HFFc6 (cell line): ENCODE measurements around the gene HTR1E. TPM values are rescaled to one million over a fixed set of nuclear protein-coding genes. Genes with fewer than 3 reads are reported as not detected.

ENCODE experiments used
- DNase-seq: peaks from one replicate; pipeline ENCODE4 v3.0.0-alpha.2; 2018
- H3K27ac Mint-ChIP-seq: 2 replicates; pipeline ENCODE4 v1.8.0; 2020; ENCODE audit warnings: mild to moderate bottlenecking, mixed read lengths
- H3K27me3 Mint-ChIP-seq: 2 replicates; pipeline ENCODE4 v1.8.0; 2021; ENCODE audit warnings: mild to moderate bottlenecking, moderate library complexity, mixed read lengths; ENCODE audit not compliant: insufficient read depth
- H3K36me3 Mint-ChIP-seq: 2 replicates; pipeline ENCODE4 v1.8.0; 2021; ENCODE audit warnings: low read depth, mixed read lengths
- H3K4me1 Mint-ChIP-seq: 2 replicates; pipeline ENCODE4 v1.8.0; 2020; ENCODE audit warnings: low read depth, mixed read lengths
- H3K4me3 Mint-ChIP-seq: 2 replicates; pipeline ENCODE4 v1.8.0; 2020; ENCODE audit warnings: mild to moderate bottlenecking, moderate library complexity, mixed read lengths
- H3K9me3 Mint-ChIP-seq: 2 replicates; pipeline ENCODE4 v1.8.0; 2020; ENCODE audit warnings: mild to moderate bottlenecking, mixed read lengths
- total RNA-seq, 6 experiments: library from RNA; stranded (reverse); fragmentation: NEBNext Ultra II Directional; extraction: Animal tissue kit (Norgen Biotek cat#: 25700); gene quantifications; 2 replicates in 1 of 6; 3 replicates in 5 of 6; pipeline ENCODE4 v1.2.3, GENCODE V29; 2021
- TF ChIP-seq, protein P1 (sequence below): fragments of 200-600 bp; sonication (generic); IDR thresholded peaks from 2 replicates; pipeline ENCODE4 v1.5.0; 2021; ENCODE audit warnings: antibody characterized with exemption, mild to moderate bottlenecking

HTR1E gene
- total RNA-seq, 6 experiments from 2014 or later: not detected

- Mint-ChIP-seq H3K4me1 (no peaks in the 10 kb centered on the region), H3K27me3 (peaks cover 5% of the 10 kb centered on the region; the same call in 1 of the 2 replicates), H3K9me3 (no peaks in the 10 kb centered on the region), H3K27ac (no peak overlapping the region), H3K4me3 (no peak overlapping the region), H3K36me3 (no peaks in the 10 kb centered on the region)
- TF ChIP-seq, protein P1, sequence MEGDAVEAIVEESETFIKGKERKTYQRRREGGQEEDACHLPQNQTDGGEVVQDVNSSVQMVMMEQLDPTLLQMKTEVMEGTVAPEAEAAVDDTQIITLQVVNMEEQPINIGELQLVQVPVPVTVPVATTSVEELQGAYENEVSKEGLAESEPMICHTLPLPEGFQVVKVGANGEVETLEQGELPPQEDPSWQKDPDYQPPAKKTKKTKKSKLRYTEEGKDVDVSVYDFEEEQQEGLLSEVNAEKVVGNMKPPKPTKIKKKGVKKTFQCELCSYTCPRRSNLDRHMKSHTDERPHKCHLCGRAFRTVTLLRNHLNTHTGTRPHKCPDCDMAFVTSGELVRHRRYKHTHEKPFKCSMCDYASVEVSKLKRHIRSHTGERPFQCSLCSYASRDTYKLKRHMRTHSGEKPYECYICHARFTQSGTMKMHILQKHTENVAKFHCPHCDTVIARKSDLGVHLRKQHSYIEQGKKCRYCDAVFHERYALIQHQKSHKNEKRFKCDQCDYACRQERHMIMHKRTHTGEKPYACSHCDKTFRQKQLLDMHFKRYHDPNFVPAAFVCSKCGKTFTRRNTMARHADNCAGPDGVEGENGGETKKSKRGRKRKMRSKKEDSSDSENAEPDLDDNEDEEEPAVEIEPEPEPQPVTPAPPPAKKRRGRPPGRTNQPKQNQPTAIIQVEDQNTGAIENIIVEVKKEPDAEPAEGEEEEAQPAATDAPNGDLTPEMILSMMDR: no peak
- DNase-seq: no peak
These were observed 3.0 kb upstream of the HTR1E start for GRCh38 chr6:86934365-86934764.

DNA sequence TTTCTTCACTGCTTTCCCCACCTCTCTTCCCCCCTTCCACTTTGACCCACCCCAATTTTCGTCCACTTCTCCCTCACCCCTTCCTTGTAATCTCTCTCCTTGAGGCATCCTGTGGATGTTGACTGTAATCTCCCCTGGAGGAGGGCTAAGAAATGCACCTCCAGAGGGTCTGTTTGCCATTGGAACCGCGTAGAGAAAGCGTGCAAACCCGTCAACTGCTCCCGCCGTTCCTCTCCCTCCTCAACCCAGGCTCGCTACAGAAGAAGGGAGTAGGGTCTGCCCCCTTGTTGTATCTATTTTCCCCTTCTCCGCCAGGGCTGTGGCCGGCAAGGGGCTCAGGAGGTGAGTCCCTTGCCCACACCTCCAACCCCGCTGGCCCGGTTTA, 502 bp upstream of the HTR1E start:
- Mint-ChIP-seq H3K9me3 (no peaks in the 10 kb centered on the region), H3K4me1 (no peaks in the 10 kb centered on the region), H3K4me3 (no peak overlapping the region; the same call in 1 of the 2 replicates), H3K27me3 (0 out of 2 replicates have a peak, but pooled peaks cover 3% of the 10 kb centered on the region), H3K27ac (no peak overlapping the region), H3K36me3 (no peaks in the 10 kb centered on the region)
- TF ChIP-seq, protein P1: no peak
- DNase-seq: no peak

DNA sequence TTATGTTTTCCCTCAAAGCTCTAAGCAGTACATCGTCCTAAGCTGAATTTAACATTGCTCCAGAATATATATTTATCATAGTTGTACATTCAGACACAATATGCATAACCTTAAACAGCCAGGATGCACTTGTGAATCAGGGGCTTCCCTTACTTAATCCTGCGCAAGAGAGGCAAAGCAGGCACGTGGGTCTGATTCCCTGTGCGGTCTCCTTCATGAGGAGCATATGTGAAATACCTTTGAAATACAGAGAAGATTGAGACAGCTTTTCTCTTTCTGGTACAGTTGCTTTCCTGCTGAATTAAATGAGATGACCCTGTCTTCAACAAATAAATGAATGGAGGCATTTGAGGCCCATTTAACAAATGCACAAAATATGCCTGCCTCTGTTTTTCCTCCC, 1.5 kb downstream of the HTR1E start:
- H3K27ac Mint-ChIP-seq: no peak overlapping the region
- DNase-seq: no peak
- no peak overlapping the region for H3K4me3 Mint-ChIP-seq
- no peaks in the 10 kb centered on the region for H3K36me3 Mint-ChIP-seq
- H3K9me3 Mint-ChIP-seq: no peaks in the 10 kb centered on the region
- TF ChIP-seq, protein P1: no peak
- H3K27me3 Mint-ChIP-seq: 0 out of 2 replicates have a peak, but pooled peaks cover 3% of the 10 kb centered on the region
- H3K4me1 Mint-ChIP-seq: no peaks in the 10 kb centered on the region

- Mint-ChIP-seq H3K4me3 (no peak overlapping the region), H3K27ac (no peak overlapping the region), H3K9me3 (no peaks in the 10 kb centered on the region), H3K36me3 (no peaks in the 10 kb centered on the region), H3K4me1 (no peaks in the 10 kb centered on the region), H3K27me3 (0 out of 2 replicates have a peak, but pooled peaks cover 3% of the 10 kb centered on the region)
- no peak for DNase-seq
- TF ChIP-seq, protein P1: no peak
These were observed 4.1 kb downstream of the HTR1E start for GRCh38 chr6:86941461-86941860.

GRCh38 chr6:86942769-86943516, 5.6 kb downstream of the HTR1E start:
- H3K27ac Mint-ChIP-seq: no peak overlapping the region
- 0 out of 2 replicates have a peak, but pooled peaks cover 3% of the 10 kb centered on the region for H3K27me3 Mint-ChIP-seq
- H3K4me1 Mint-ChIP-seq: no peaks in the 10 kb centered on the region
- no peaks in the 10 kb centered on the region for H3K36me3 Mint-ChIP-seq
- no peak overlapping the region for H3K4me3 Mint-ChIP-seq
- DNase-seq: no peak
- no peaks in the 10 kb centered on the region for H3K9me3 Mint-ChIP-seq
- TF ChIP-seq, protein P1: no peak
